Stimulated activated CD4-positive, alpha-beta T cell treated with anti-CD3 and anti-CD28 coated beads, Interleukin-15, amount 100 ng/mL, for 1 hour (primary cell): ENCODE measurements around the gene FBXO24.

Source experiments
- DNase-seq, 2 donors: peaks; one replicate each; pipeline ENCODE4 v3.0.0-alpha.2; 2020; ENCODE audit warnings: low read depth in 1 of 2, low spot score in 1 of 2

The FBXO24 gene

GRCh38 chr7:100589341-100589947 lies 3.3 kb downstream of the FBXO24 start:
- no peak for DNase-seq

- no peak for DNase-seq
Observed at GRCh38 chr7:100590077-100590737, 4.1 kb downstream of the FBXO24 start.

GRCh38 chr7:100591596-100591995 lies 5.5 kb downstream of the FBXO24 start:
- no peak for DNase-seq

GRCh38 chr7:100595188-100595587 lies 9.1 kb downstream of the FBXO24 start:
- DNase-seq = no peak

GRCh38 chr7:100598425-100598824 lies 12.3 kb downstream of the FBXO24 start:
- DNase-seq = no peak

GRCh38 chr7:100599911-100600729 lies 14.0 kb downstream of the FBXO24 start:
- no peak for DNase-seq

- no peak for DNase-seq
Observed at GRCh38 chr7:100600730-100601038, 14.6 kb downstream of the FBXO24 start.

- no peak for DNase-seq
Observed at GRCh38 chr7:100602889-100603725, 17.0 kb downstream of the FBXO24 start.

- DNase-seq = no peak
Observed at GRCh38 chr7:100603726-100604027, 17.5 kb downstream of the FBXO24 start.

- DNase-seq = peak; percentile 47 to 57
Observed at GRCh38 chr7:100604028-100604975, 18.2 kb downstream of the FBXO24 start.

GRCh38 chr7:100604976-100605911 lies 19.1 kb downstream of the FBXO24 start:
- no peak for DNase-seq

- no peak for DNase-seq
Observed at GRCh38 chr7:100606313-100606712, 20.2 kb downstream of the FBXO24 start.

- DNase-seq = no peak
Observed at GRCh38 chr7:100607111-100607510, 21.0 kb downstream of the FBXO24 start.

- DNase-seq = no peak
Observed at GRCh38 chr7:100609958-100610357, 23.8 kb downstream of the FBXO24 start.

- DNase-seq = peak; percentile 96 to 97
Observed at GRCh38 chr7:100611983-100612729, 26.0 kb downstream of the FBXO24 start, which contains the start of gene MOSPD3. Gene MOSPD3, plus strand, starts transcription at chr7:100612540. Its CDS starts 252 bp downstream, at chr7:100612792.

- DNase-seq = no peak
Observed at GRCh38 chr7:100612730-100613390, 26.7 kb downstream of the FBXO24 start.

- no peak for DNase-seq
Observed at GRCh38 chr7:100613412-100614175, 27.5 kb downstream of the FBXO24 start.
